ENCODE data around the gene POU6F2. TPM values are rescaled to one million over a fixed set of nuclear protein-coding genes. Genes with fewer than 3 reads are reported as not detected.

POU6F2 gene
- total RNA-seq, 1 experiment from 2014 or later: 0.19 TPM

GRCh38 chr7:39016609-39017008, 38.9 kb downstream of the POU6F2 start:
- intact Hi-C loops (cut with micrococcal nuclease): no loop called here
- no peaks in the 10 kb centered on the region for H3K9me3 Mint-ChIP-seq (ENCODE audit: unreplicated experiment)
- POLR2A ChIA-PET: no interaction called here

GRCh38 chr7:39017369-39017915, 39.7 kb downstream of the POU6F2 start:
- CTCF ChIA-PET: interaction anchor here (0.6 kb wide), 1 partner anchor 11 kb away, joined by 3 read pairs; no protein-coding TSS in a partner anchor
- no TSS peak for BruUV-seq (replicated peaks)
- POLR2A ChIA-PET: no interaction called here
- H3K27me3 Mint-ChIP-seq (ENCODE audit: insufficient read depth, unreplicated experiment): peaks cover 53% of the 10 kb centered on the region
- no peak for TF ChIP-seq CTCF (IDR thresholded peaks at IDR 0.05; ENCODE audit: unreplicated experiment)
- H3K4me1 Mint-ChIP-seq (ENCODE audit: insufficient read depth, unreplicated experiment): no peaks in the 10 kb centered on the region
- no peaks in the 10 kb centered on the region for H3K36me3 Mint-ChIP-seq (ENCODE audit: insufficient read depth, unreplicated experiment)
- no peak overlapping the region for H3K27ac Mint-ChIP-seq (ENCODE audit: low read depth, unreplicated experiment)
- intact Hi-C loops (cut with micrococcal nuclease): no loop called here
- H3K4me3 Mint-ChIP-seq (ENCODE audit: unreplicated experiment): no peak overlapping the region
- no peaks in the 10 kb centered on the region for H3K9me3 Mint-ChIP-seq (ENCODE audit: unreplicated experiment)
- no peak for DNase-seq (ENCODE audit: unreplicated experiment)

More at GRCh38 chr7:39016609-39017008, 38.9 kb downstream of the POU6F2 start:
- CTCF ChIA-PET: interaction anchor here (0.6 kb wide), 2 partner anchors 11 to 35 kb away, joined by 3 read pairs; no protein-coding TSS in a partner anchor
- no peaks in the 10 kb centered on the region for H3K4me1 Mint-ChIP-seq (ENCODE audit: insufficient read depth, unreplicated experiment)
- H3K4me3 Mint-ChIP-seq (ENCODE audit: unreplicated experiment): no peak overlapping the region
- no peak overlapping the region for H3K27ac Mint-ChIP-seq (ENCODE audit: low read depth, unreplicated experiment)
- no TSS peak for BruUV-seq (replicated peaks)
- DNase-seq (ENCODE audit: unreplicated experiment): no peak
- TF ChIP-seq CTCF (IDR thresholded peaks at IDR 0.05; ENCODE audit: unreplicated experiment): no peak
- peaks cover 53% of the 10 kb centered on the region for H3K27me3 Mint-ChIP-seq (ENCODE audit: insufficient read depth, unreplicated experiment)
- H3K36me3 Mint-ChIP-seq (ENCODE audit: insufficient read depth, unreplicated experiment): no peaks in the 10 kb centered on the region

GRCh38 chr7:39022796-39023195, 45.1 kb downstream of the POU6F2 start:
- ChIA-PET POLR2A (no interaction called here), CTCF (no interaction called here)
- BruUV-seq (replicated peaks): no TSS peak
- H3K27ac Mint-ChIP-seq (ENCODE audit: low read depth, unreplicated experiment): no peak overlapping the region
- no peaks in the 10 kb centered on the region for H3K36me3 Mint-ChIP-seq (ENCODE audit: insufficient read depth, unreplicated experiment)
- no peaks in the 10 kb centered on the region for H3K4me1 Mint-ChIP-seq (ENCODE audit: insufficient read depth, unreplicated experiment)
- intact Hi-C loops (cut with micrococcal nuclease): no loop called here
- no peak for TF ChIP-seq CTCF (IDR thresholded peaks at IDR 0.05; ENCODE audit: unreplicated experiment)
- no peak overlapping the region for H3K4me3 Mint-ChIP-seq (ENCODE audit: unreplicated experiment)
- H3K9me3 Mint-ChIP-seq (ENCODE audit: unreplicated experiment): no peaks in the 10 kb centered on the region
- H3K27me3 Mint-ChIP-seq (ENCODE audit: insufficient read depth, unreplicated experiment): peaks cover 35% of the 10 kb centered on the region
- no peak for DNase-seq (ENCODE audit: unreplicated experiment)

GRCh38 chr7:39027491-39027890, 49.8 kb downstream of the POU6F2 start:
- no peak for TF ChIP-seq CTCF (IDR thresholded peaks at IDR 0.05; ENCODE audit: unreplicated experiment)
- intact Hi-C loops (cut with micrococcal nuclease): no loop called here
- Mint-ChIP-seq H3K4me3 (ENCODE audit: unreplicated experiment) (no peak overlapping the region), H3K27me3 (ENCODE audit: insufficient read depth, unreplicated experiment) (peaks cover 5% of the 10 kb centered on the region), H3K4me1 (ENCODE audit: insufficient read depth, unreplicated experiment) (no peaks in the 10 kb centered on the region), H3K9me3 (ENCODE audit: unreplicated experiment) (no peaks in the 10 kb centered on the region), H3K27ac (ENCODE audit: low read depth, unreplicated experiment) (no peak overlapping the region), H3K36me3 (ENCODE audit: insufficient read depth, unreplicated experiment) (no peaks in the 10 kb centered on the region)
- ChIA-PET CTCF (no interaction called here), POLR2A (no interaction called here)
- no TSS peak for BruUV-seq (replicated peaks)
- DNase-seq (ENCODE audit: unreplicated experiment): peak; percentile 5

Measured in MCF 10A (cell line).